NT2/D1 (cell line): ENCODE measurements around the gene NUP50.

Experiments used
- SUZ12 ChIP-seq: IDR thresholded peaks from 2 replicates; pipeline ENCODE4 v1.6.1; 2011; ENCODE audit not compliant: insufficient read length, insufficient read depth; ENCODE audit errors: extremely low read depth
- YY1 ChIP-seq: IDR thresholded peaks from 2 replicates; pipeline ENCODE4 v1.6.1; 2011; ENCODE audit not compliant: insufficient read length, insufficient read depth

GRCh38 chr22:45227645-45228400, 64.1 kb downstream of the NUP50 start:
- TF ChIP-seq SUZ12 (no peak), YY1 (no peak)
